NCI-H226 (cell line): ENCODE measurements around the gene C15orf39.
"Not testable (repeated sequence)": the region's sequence is repeated elsewhere in the genome, so short reads cannot be mapped to it uniquely, and the experiment has no call there.

ENCODE experiments used
- DNase-seq: peaks from one replicate; pipeline ENCODE4 v3.0.0-alpha.2; 2015

The C15orf39 gene

GRCh38 chr15:75232826-75233503 is 31.3 kb downstream of the C15orf39 start:
- no peak for DNase-seq

GRCh38 chr15:75233504-75234190 is 32.0 kb downstream of the C15orf39 start:
- no peak for DNase-seq

- DNase-seq = no peak
Observed at GRCh38 chr15:75234191-75234810, 32.6 kb downstream of the C15orf39 start.

- no peak for DNase-seq
Observed at GRCh38 chr15:75235051-75235673, 33.5 kb downstream of the C15orf39 start.

- no peak for DNase-seq
Observed at GRCh38 chr15:75235760-75236729, 34.4 kb downstream of the C15orf39 start.

GRCh38 chr15:75237316-75237982 is 35.8 kb downstream of the C15orf39 start:
- no peak for DNase-seq

GRCh38 chr15:75238150-75238549 is 36.5 kb downstream of the C15orf39 start:
- no peak for DNase-seq

- not testable (repeated sequence) for DNase-seq
Observed at GRCh38 chr15:75245741-75246140, 44.1 kb downstream of the C15orf39 start.

- not testable (repeated sequence) for DNase-seq
Observed at GRCh38 chr15:75248991-75249390, 47.3 kb downstream of the C15orf39 start.

GRCh38 chr15:75249726-75250125 is 48.0 kb downstream of the C15orf39 start:
- no peak for DNase-seq

- DNase-seq = not testable (repeated sequence)
Observed at GRCh38 chr15:75251343-75251742, 49.7 kb downstream of the C15orf39 start.

- not testable (repeated sequence) for DNase-seq
Observed at GRCh38 chr15:75252285-75252684, 50.6 kb downstream of the C15orf39 start.

- not testable (repeated sequence) for DNase-seq
Observed at GRCh38 chr15:75258034-75258433, 56.4 kb downstream of the C15orf39 start, which contains the start of gene GOLGA6C. GOLGA6C (plus strand) TSS chr15:75258334; CDS start chr15:75258599, 265 bp downstream.

- not testable (repeated sequence) for DNase-seq
Observed at GRCh38 chr15:75258620-75259343, 57.1 kb downstream of the C15orf39 start.

GRCh38 chr15:75259873-75260272 is 58.2 kb downstream of the C15orf39 start:
- not testable (repeated sequence) for DNase-seq
